Stomach (tissue), 19 donors: ENCODE data around the gene CGB8. TPM values are rescaled to one million over a fixed set of nuclear protein-coding genes. Genes with fewer than 3 reads are reported as not detected.
A peak's percentile ranks its signal among the peaks of the same experiment; 100 is the strongest.
"Not testable (repeated sequence)": the region's sequence is repeated elsewhere in the genome, so short reads cannot be mapped to it uniquely, and the experiment has no call there.

ENCODE experiments used
- DNase-seq, 2 donors: peaks; one replicate each; pipeline versions ENCODE4 v3.0.0 to v3.0.0-alpha.2; 2013 to 2019
- H3K27ac ChIP-seq, 5 donors: fragments of 200-600 bp in 4 of 5; sonication (generic) in 4 of 5; one replicate each; pipeline ENCODE4 v1.5.1; 2013 to 2019; ENCODE audit warnings: mild to moderate bottlenecking in 1 of 5, moderate library complexity in 1 of 5
- H3K27me3 ChIP-seq, 3 donors: fragments of 200-600 bp; sonication (generic); one replicate each; pipeline ENCODE4 v1.5.1; 2017 to 2019; ENCODE audit warnings: mixed run types in 1 of 3
- H3K36me3 ChIP-seq, 4 donors: fragments of 200-600 bp; sonication (generic); 1 replicate in 3 of 4; 2 replicates in 1 of 4; pipeline ENCODE4 v1.5.1; 2016 to 2019
- H3K4me1 ChIP-seq, 4 donors: fragments of 200-600 bp; sonication (generic); one replicate each; pipeline ENCODE4 v1.5.1; 2016 to 2019
- H3K4me3 ChIP-seq, 4 donors: fragments of 200-600 bp; sonication (generic) in 3 of 4; one replicate each; pipeline ENCODE4 v1.5.1; 2016 to 2019; ENCODE audit warnings: mild to moderate bottlenecking in 1 of 4
- H3K9me3 ChIP-seq, 4 donors: fragments of 200-600 bp; sonication (generic); one replicate each; pipeline ENCODE4 v1.5.1; 2016 to 2019
- CTCF ChIP-seq, 7 experiments: fragments of 450-650 bp in 4 of 7; fragments of 200-600 bp in 3 of 7; sonication (generic) in 3 of 7; IDR thresholded peaks; one replicate each; pipeline ENCODE4 v1.5.1; 2016 to 2019; ENCODE audit warnings: antibody characterized with exemption in 7 of 7, control low read depth in 2 of 7, mild to moderate bottlenecking in 1 of 7
- EP300 ChIP-seq: sonication (generic); formaldehyde crosslinking; IDR thresholded peaks from one replicate; pipeline ENCODE4 v1.6.1; 2017; ENCODE audit warnings: antibody characterized with exemption
- POLR2A ChIP-seq, 4 donors: fragments of 450-650 bp; IDR thresholded peaks; one replicate each; pipeline ENCODE4 v1.6.1; 2016; ENCODE audit warnings: antibody characterized with exemption in 4 of 4, control low read depth in 2 of 4, mild to moderate bottlenecking in 1 of 4, moderate library complexity in 1 of 4
- POLR2AphosphoS5 ChIP-seq, 3 donors: sonication (generic); formaldehyde crosslinking; IDR thresholded peaks; one replicate each; pipeline ENCODE4 v1.6.1; 2016; ENCODE audit warnings: antibody characterized with exemption in 3 of 3
- WGBS, 5 donors: extraction: QIAGEN DNeasy Blood & Tissue Kit in 3 of 5; methylation state at CpG; one replicate each; pipeline versions ENCODE4 v1.1.5 to v1.1.7; 2013 to 2018; 5-methylcytosine and 5-hydroxymethylcytosine counted together
- intact Hi-C: fragments of 100-400 bp; cut with DNase I; formaldehyde crosslinking; loops from one replicate; pipeline ENCODE4 v1.15.1; 2023; ENCODE audit warnings: low total_unique reads
- long read RNA-seq, 10 donors: transcript quantifications; one replicate each; lab custom pipeline, GENCODE V29; 2026
- polyA plus RNA-seq, 3 donors: library from polyadenylated mRNA; stranded (reverse); fragments of 200-250 nt; gene quantifications; one replicate each; pipeline ENCODE4 v1.2.3, GENCODE V29; 2013
- total RNA-seq, 5 donors: library from RNA; depleted of rRNA; stranded (reverse); fragments of >200 nt; gene quantifications; one replicate each; pipeline versions ENCODE4 v1.1.0 to v1.2.3, GENCODE V29; 2014 to 2016
- donor health status: healthy with polysubstance abuse.
- donor health status: Bipolar disorder and iron deficiency.
- donor health status: healthy.

CGB8 gene
- total RNA-seq (not detected), polyA plus RNA-seq (not detected)
- long read RNA-seq, donor 1, partial matches to known transcripts = 0 of 4 reads
- long read RNA-seq, donor 1, other reads (novel, unspliced or antisense) = 0 of 4 reads
- long read RNA-seq, donor 2 = 0 reads
- long read RNA-seq, donor 3 = 0 reads
- long read RNA-seq, donor 4 = 0 reads
- long read RNA-seq, donor 5 = 0 reads
- long read RNA-seq, donor 6 = 0 reads
- long read RNA-seq, donor 7 = 0 reads
- long read RNA-seq, donor 8 = 0 reads
- long read RNA-seq, donor 9 = 0 reads
- long read RNA-seq, donor 10 = 0 reads

DNA sequence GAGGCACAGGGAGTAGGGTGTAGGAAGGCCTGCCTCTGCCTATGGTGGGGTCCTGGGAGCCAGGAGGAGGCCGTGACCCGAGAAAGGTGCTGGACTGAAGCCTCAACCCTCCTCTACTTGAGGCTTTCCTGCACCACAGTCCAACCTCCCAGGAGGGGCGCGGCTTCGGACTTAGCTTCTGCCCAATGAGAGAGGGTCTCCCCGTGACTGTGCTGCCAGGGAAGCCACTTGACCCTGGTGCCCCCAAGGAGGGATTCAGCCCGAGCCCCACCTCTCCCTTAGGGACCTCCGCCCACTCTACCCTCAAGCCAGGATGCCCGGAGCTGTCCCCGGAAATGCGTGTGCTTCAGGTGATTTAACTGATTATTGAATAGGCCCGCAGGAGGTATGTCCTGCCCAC lies at the start of gene CGB8:
TSS of gene CGB8 (minus strand) at position 101 of the 400 bp plus-strand sequence. CDS start 372 bp downstream, outside the sequence.
- WGBS, 5 donors = 54 to 70% (median 66%) methylated on average over 8 to 12 of the region's 12 CpGs
- H3K36me3 ChIP-seq, intact Hi-C loops, H3K4me3 ChIP-seq, H3K9me3 ChIP-seq, DNase-seq, H3K4me1 ChIP-seq, H3K27ac ChIP-seq, H3K27me3 ChIP-seq: not testable (repeated sequence)

GRCh38 chr19:49097453-49098288 lies 48.8 kb upstream of the CGB8 start:
- peaks cover 90 to 100% (median 99%) of the 10 kb centered on the region in 4 donors for H3K36me3 ChIP-seq
- peak overlapping the region in 3 of 5 donors; percentile 7 to 45 (median 29) for H3K27ac ChIP-seq
- intact Hi-C loops = loop anchor here (5.0 to 10.0 kb wide), 2 partner anchors 57 to 110 kb away; partner anchors contain the start of genes HRC and TRPM4
- TF ChIP-seq POLR2AphosphoS5 (IDR thresholded peaks at IDR 0.05) = peak in 1 of 3 donors; percentile 74
- TF ChIP-seq POLR2A (IDR thresholded peaks at IDR 0.05) = no peak
- no peak for TF ChIP-seq EP300
- peak in 6 of 7 experiments; percentile 64 to 99 (median 98) for TF ChIP-seq CTCF (IDR thresholded peaks at IDR 0.05)
- no peaks in the 10 kb centered on the region for H3K9me3 ChIP-seq
- no peak overlapping the region for H3K4me3 ChIP-seq
- no peaks in the 10 kb centered on the region for H3K27me3 ChIP-seq
- WGBS, 5 donors = 34 to 52% (median 38%) methylated on average over 7 to 8 of the region's 8 CpGs
- peaks cover 0 to 31% (median 25%) of the 10 kb centered on the region in 4 donors for H3K4me1 ChIP-seq
- peak; percentile 82 to 90 for DNase-seq

DNA sequence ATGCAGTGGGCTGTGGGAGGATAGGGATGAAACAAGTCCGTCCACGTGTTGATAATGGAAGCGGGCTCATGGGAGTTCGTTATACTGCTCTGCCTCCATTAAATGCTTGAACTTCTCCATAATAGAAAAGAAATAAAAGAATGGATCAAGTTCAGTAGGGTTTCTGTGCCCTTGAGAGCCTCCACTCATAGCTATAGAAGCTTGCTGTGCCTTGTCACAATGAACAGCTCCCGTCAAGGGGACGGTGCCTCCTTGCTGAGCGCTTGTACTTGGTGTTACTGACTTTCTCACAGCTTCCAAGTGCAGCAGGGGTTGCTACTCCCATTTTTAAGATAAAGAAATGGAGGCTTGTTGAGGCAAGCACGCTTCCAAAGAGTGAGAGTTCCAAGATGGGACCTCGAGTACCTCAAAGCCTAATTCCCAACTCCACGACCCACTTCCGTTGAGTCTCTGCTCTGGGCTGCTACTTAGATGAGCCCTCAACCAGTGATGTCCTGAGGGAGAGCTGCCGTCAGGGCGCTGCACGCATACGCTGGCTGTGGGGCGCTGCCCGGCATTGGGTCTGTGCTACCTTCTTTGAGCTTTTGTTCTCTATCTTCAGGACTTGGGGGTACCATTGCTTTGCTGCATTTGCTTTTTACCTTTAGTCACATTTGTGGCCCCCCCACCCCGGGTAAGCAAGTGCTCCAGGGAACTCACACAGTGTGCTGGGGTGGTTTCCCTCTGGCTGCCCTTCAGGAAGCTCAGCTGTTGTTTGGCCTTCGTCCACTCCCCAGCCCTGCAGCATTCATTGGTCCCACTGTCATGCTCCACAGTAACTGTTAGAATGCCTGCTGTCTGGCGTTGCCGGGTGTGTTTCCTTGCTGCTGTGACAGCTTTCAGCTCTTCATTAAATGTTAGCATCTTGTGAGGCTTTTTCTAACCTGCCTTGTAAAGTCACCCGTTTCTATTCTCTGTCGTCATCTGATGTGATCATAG lies 45.9 kb upstream of the CGB8 start:
- Histone ChIP-seq H3K9me3 (no peaks in the 10 kb centered on the region), H3K4me1 (peaks cover 0 to 31% (median 25%) of the 10 kb centered on the region in 4 donors), H3K27me3 (no peaks in the 10 kb centered on the region), H3K4me3 (no peak overlapping the region), H3K36me3 (peaks cover 90 to 100% (median 99%) of the 10 kb centered on the region in 4 donors), H3K27ac (peak overlapping the region in 1 of 5 donors; percentile 10)
- WGBS, 5 donors = 68 to 78% (median 73%) methylated on average over 23 of the region's 23 CpGs
- DNase-seq = no peak
- intact Hi-C loops = loop anchor here (5.0 to 10.0 kb wide), 2 partner anchors 60 to 113 kb away; partner anchors contain the start of genes HRC and TRPM4
- no peak for TF ChIP-seq POLR2A (IDR thresholded peaks at IDR 0.05)

- peaks cover 6 to 37% (median 28%) of the 10 kb centered on the region in 4 donors for H3K4me1 ChIP-seq
- no peaks in the 10 kb centered on the region for H3K9me3 ChIP-seq
- no peak for DNase-seq
- intact Hi-C loops = loop anchor here (10.0 kb wide), 1 partner anchor 62 kb away; the partner anchor contains the start of genes HRC and TRPM4
- no peak overlapping the region for H3K27ac ChIP-seq
- H3K36me3 ChIP-seq = peaks cover 86 to 100% (median 99%) of the 10 kb centered on the region in 4 donors
- H3K4me3 ChIP-seq = no peak overlapping the region
- H3K27me3 ChIP-seq = no peaks in the 10 kb centered on the region
- TF ChIP-seq CTCF (IDR thresholded peaks at IDR 0.05) (no peak), POLR2AphosphoS5 (IDR thresholded peaks at IDR 0.05) (no peak), EP300 (no peak), POLR2A (IDR thresholded peaks at IDR 0.05) (no peak)
- 90 to 95% (median 92%) methylated on average over 6 of the region's 6 CpGs for WGBS, 5 donors
These were observed 43.8 kb upstream of the CGB8 start for GRCh38 chr19:49092686-49093085.
